ENCODE results near the gene ZNF85.
"Not testable (repeated sequence)": the region's sequence is repeated elsewhere in the genome, so short reads cannot be mapped to it uniquely, and the experiment has no call there.

ZNF85 gene

GRCh38 chr19:20968092-20968491, 45.0 kb downstream of the ZNF85 start:
- Histone ChIP-seq H3K36me3 (ENCODE audit: insufficient read depth, low read length) (no peaks in the 10 kb centered on the region), H3K9ac (ENCODE audit: insufficient read length) (no peak overlapping the region), H3K4me3 (no peak overlapping the region), H3K27ac (no peak overlapping the region), H3K9me3 (ENCODE audit: low read depth, low read length) (no peaks in the 10 kb centered on the region)
- DNase-seq (ENCODE audit: low read depth, low spot score) = no peak
- TF ChIP-seq EZH2 (IDR thresholded peaks at IDR 0.05) = no peak
- TF ChIP-seq POLR2AphosphoS5 (IDR thresholded peaks at IDR 0.05; ENCODE audit: borderline replicate concordance, low read depth, low read length) = no peak
- no peak for TF ChIP-seq FOXP2 (optimal IDR thresholded peaks at IDR 0.05; ENCODE audit: control extremely low read depth, extremely low read length, insufficient read depth)

- TF ChIP-seq FOXP2 (optimal IDR thresholded peaks at IDR 0.05; ENCODE audit: control extremely low read depth, extremely low read length, insufficient read depth) (no peak), POLR2AphosphoS5 (IDR thresholded peaks at IDR 0.05; ENCODE audit: borderline replicate concordance, low read depth, low read length) (no peak), EZH2 (IDR thresholded peaks at IDR 0.05) (no peak)
- no peak for DNase-seq (ENCODE audit: low read depth, low spot score)
- no peak overlapping the region for H3K27ac ChIP-seq
- no peak overlapping the region for H3K4me3 ChIP-seq
- no peaks in the 10 kb centered on the region for H3K9me3 ChIP-seq (ENCODE audit: low read depth, low read length)
- H3K9ac ChIP-seq (ENCODE audit: insufficient read length) = no peak overlapping the region
- no peaks in the 10 kb centered on the region for H3K36me3 ChIP-seq (ENCODE audit: insufficient read depth, low read length)
These were observed 46.4 kb downstream of the ZNF85 start for GRCh38 chr19:20969498-20969897.

GRCh38 chr19:20969898-20970297, 46.8 kb downstream of the ZNF85 start:
- H3K27ac ChIP-seq = no peak overlapping the region
- no peaks in the 10 kb centered on the region for H3K36me3 ChIP-seq (ENCODE audit: insufficient read depth, low read length)
- TF ChIP-seq FOXP2 (optimal IDR thresholded peaks at IDR 0.05; ENCODE audit: control extremely low read depth, extremely low read length, insufficient read depth) = no peak
- TF ChIP-seq EZH2 (IDR thresholded peaks at IDR 0.05) = no peak
- no peak for TF ChIP-seq POLR2AphosphoS5 (IDR thresholded peaks at IDR 0.05; ENCODE audit: borderline replicate concordance, low read depth, low read length)
- no peak for DNase-seq (ENCODE audit: low read depth, low spot score)
- no peak overlapping the region for H3K4me3 ChIP-seq
- H3K9me3 ChIP-seq (ENCODE audit: low read depth, low read length) = no peaks in the 10 kb centered on the region
- no peak overlapping the region for H3K9ac ChIP-seq (ENCODE audit: insufficient read length)

DNA sequence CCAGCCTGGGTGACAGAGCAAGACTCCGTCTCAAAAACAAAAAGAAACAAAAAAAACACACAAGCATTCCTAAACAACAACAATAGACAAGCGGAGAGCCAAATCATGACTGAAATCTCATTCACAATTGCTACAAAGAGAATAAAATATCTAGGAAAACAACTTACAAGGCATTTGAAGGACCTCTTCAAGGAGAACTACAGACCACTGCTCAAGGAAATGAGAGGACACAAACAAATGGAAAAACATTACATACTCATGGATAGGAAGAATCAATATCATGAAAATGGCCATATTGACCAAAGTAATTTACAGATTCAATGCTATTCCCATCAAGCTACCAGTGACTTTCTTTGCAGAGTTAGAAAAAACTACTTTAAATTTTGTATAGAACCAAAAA, 69.7 kb downstream of the ZNF85 start:
- not testable (repeated sequence) for H3K4me3 ChIP-seq; DNase-seq (ENCODE audit: low read depth, low spot score); H3K9ac ChIP-seq (ENCODE audit: insufficient read length); H3K27ac ChIP-seq; H3K36me3 ChIP-seq (ENCODE audit: insufficient read depth, low read length); H3K9me3 ChIP-seq (ENCODE audit: low read depth, low read length)

GRCh38 chr19:20999731-21000352, 76.8 kb downstream of the ZNF85 start:
- TF ChIP-seq FOXP2 (optimal IDR thresholded peaks at IDR 0.05; ENCODE audit: control extremely low read depth, extremely low read length, insufficient read depth) (no peak), EZH2 (IDR thresholded peaks at IDR 0.05) (no peak), POLR2AphosphoS5 (IDR thresholded peaks at IDR 0.05; ENCODE audit: borderline replicate concordance, low read depth, low read length) (no peak)
- Histone ChIP-seq H3K4me3 (peak overlapping the region; percentile 73), H3K9ac (ENCODE audit: insufficient read length) (no peak overlapping the region), H3K9me3 (ENCODE audit: low read depth, low read length) (no peaks in the 10 kb centered on the region), H3K36me3 (ENCODE audit: insufficient read depth, low read length) (no peaks in the 10 kb centered on the region), H3K27ac (no peak overlapping the region)
- peak; percentile 40 for DNase-seq (ENCODE audit: low read depth, low spot score)
